Measurements from ENCODE around the gene SCO1. TPM values are rescaled to one million over a fixed set of nuclear protein-coding genes. Genes with fewer than 3 reads are reported as not detected.

Gene SCO1
- total RNA-seq, 1 donor from 2014 or later = 30.2 TPM

GRCh38 chr17:10633738-10634379 is 63.5 kb downstream of the SCO1 start:
- no peaks in the 10 kb centered on the region for H3K4me1 Mint-ChIP-seq (ENCODE audit: low read depth)
- TF ChIP-seq CTCF (IDR thresholded peaks at IDR 0.05) = no peak
- no peaks in the 10 kb centered on the region for H3K27me3 Mint-ChIP-seq (ENCODE audit: low read depth)
- no peak overlapping the region for H3K27ac Mint-ChIP-seq (ENCODE audit: unreplicated experiment)
- H3K36me3 Mint-ChIP-seq (ENCODE audit: low read depth) = peaks cover 20% of the 10 kb centered on the region
- DNase-seq (ENCODE audit: low spot score) = no peak
- H3K4me3 Mint-ChIP-seq (ENCODE audit: unreplicated experiment) = no peak overlapping the region
- H3K9me3 Mint-ChIP-seq (ENCODE audit: low read depth) = no peaks in the 10 kb centered on the region

DNA sequence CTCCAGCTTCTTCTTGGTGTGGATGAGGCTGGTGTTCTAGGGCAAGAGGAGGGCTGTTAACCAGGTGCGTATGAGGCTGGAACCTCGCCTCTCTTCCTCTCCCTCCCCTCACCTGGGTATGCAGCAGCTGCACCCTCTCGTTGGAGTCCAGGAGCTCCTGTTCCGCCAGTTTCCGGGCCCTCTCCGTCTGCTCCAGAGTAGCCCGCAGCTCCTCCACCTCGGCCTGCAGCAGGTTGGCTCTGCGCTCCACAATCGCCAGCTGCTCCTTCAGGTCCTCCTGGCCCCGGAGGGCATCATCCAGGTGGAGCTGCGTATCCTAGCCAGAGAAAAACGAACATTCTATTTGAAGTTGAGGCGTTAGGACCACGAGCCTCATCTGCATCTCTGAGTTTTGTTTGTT is 65.6 kb downstream of the SCO1 start:
- H3K9me3 Mint-ChIP-seq (ENCODE audit: low read depth) = no peaks in the 10 kb centered on the region
- TF ChIP-seq CTCF (IDR thresholded peaks at IDR 0.05) = no peak
- DNase-seq (ENCODE audit: low spot score) = no peak
- no peaks in the 10 kb centered on the region for H3K4me1 Mint-ChIP-seq (ENCODE audit: low read depth)
- no peak overlapping the region for H3K4me3 Mint-ChIP-seq (ENCODE audit: unreplicated experiment)
- H3K27ac Mint-ChIP-seq (ENCODE audit: unreplicated experiment) = no peak overlapping the region
- H3K36me3 Mint-ChIP-seq (ENCODE audit: low read depth) = peaks cover 13% of the 10 kb centered on the region
- no peaks in the 10 kb centered on the region for H3K27me3 Mint-ChIP-seq (ENCODE audit: low read depth)

GRCh38 chr17:10631048-10631700 is 66.2 kb downstream of the SCO1 start:
- Mint-ChIP-seq H3K9me3 (ENCODE audit: low read depth) (no peaks in the 10 kb centered on the region), H3K4me1 (ENCODE audit: low read depth) (no peaks in the 10 kb centered on the region), H3K36me3 (ENCODE audit: low read depth) (peaks cover 13% of the 10 kb centered on the region), H3K27me3 (ENCODE audit: low read depth) (no peaks in the 10 kb centered on the region), H3K27ac (ENCODE audit: unreplicated experiment) (no peak overlapping the region), H3K4me3 (ENCODE audit: unreplicated experiment) (no peak overlapping the region)
- DNase-seq (ENCODE audit: low spot score) = no peak
- peak; percentile 91 for TF ChIP-seq CTCF (IDR thresholded peaks at IDR 0.05)

DNA sequence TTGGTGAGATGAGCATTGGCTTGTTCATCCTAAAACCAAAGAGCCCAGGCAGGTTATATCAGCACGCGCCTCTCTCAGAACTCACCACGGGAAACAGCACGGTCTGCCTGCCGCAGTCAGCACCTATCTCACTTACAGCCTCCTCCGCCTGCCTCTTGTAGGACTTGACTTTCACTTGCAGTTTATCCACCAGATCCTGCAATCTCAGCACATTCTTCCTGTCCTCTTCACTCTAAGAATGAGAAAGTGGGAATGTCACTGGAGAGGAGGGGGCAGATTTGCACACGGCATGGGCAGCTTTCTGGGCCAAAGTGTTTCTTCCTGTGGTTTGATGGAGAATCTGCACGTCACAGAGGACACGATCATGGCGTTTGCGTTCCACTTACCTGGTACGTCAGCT is 67.6 kb downstream of the SCO1 start:
- H3K27ac Mint-ChIP-seq (ENCODE audit: unreplicated experiment) = no peak overlapping the region
- H3K27me3 Mint-ChIP-seq (ENCODE audit: low read depth) = no peaks in the 10 kb centered on the region
- DNase-seq (ENCODE audit: low spot score) = no peak
- no peak overlapping the region for H3K4me3 Mint-ChIP-seq (ENCODE audit: unreplicated experiment)
- no peaks in the 10 kb centered on the region for H3K9me3 Mint-ChIP-seq (ENCODE audit: low read depth)
- H3K36me3 Mint-ChIP-seq (ENCODE audit: low read depth) = peaks cover 10% of the 10 kb centered on the region
- no peak for TF ChIP-seq CTCF (IDR thresholded peaks at IDR 0.05)
- no peaks in the 10 kb centered on the region for H3K4me1 Mint-ChIP-seq (ENCODE audit: low read depth)

DNA sequence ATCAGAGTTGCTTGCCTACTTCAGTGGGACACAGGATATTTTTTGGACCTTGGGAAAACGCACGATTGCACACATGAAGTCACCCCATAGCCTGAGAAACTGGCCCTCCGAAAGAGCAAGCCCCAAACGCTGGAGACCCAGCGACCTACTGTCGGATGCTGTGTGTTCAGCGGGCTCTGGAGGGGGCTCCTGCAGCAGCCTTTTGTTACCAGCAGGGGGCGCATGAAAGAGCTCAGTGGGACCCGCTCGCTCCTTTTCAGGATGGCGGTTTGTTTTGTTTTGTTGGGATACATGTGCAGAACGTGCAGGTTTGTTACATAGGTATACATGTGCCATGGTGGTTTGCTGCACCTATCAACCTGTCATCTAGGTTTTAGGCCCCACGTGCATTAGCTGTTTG is 68.6 kb downstream of the SCO1 start:
- Mint-ChIP-seq H3K4me3 (ENCODE audit: unreplicated experiment) (no peak overlapping the region), H3K27me3 (ENCODE audit: low read depth) (no peaks in the 10 kb centered on the region), H3K27ac (ENCODE audit: unreplicated experiment) (no peak overlapping the region), H3K4me1 (ENCODE audit: low read depth) (no peaks in the 10 kb centered on the region), H3K36me3 (ENCODE audit: low read depth) (peaks cover 8% of the 10 kb centered on the region), H3K9me3 (ENCODE audit: low read depth) (no peaks in the 10 kb centered on the region)
- no peak for DNase-seq (ENCODE audit: low spot score)
- TF ChIP-seq CTCF (IDR thresholded peaks at IDR 0.05) = peak; percentile 67

All from chondrocyte (in vitro differentiated cells).